Gastrocnemius medialis (tissue), 4 donors: ENCODE results near the gene DENR. TPM values are rescaled to one million over a fixed set of nuclear protein-coding genes. Genes with fewer than 3 reads are reported as not detected.

Source experiments
- ATAC-seq, 2 donors: fragments of 150-250 bp; one replicate each; pipeline ENCODE4 v1.9.1; 2016
- DNase-seq, 2 donors: peaks; one replicate each; pipeline ENCODE4 v3.0.0-alpha.2; 2019
- H3K27ac ChIP-seq, 4 donors: fragments of 200-600 bp; sonication (generic); 1 replicate in 1 of 4; 2 replicates in 3 of 4; pipeline ENCODE4 v1.5.1; 2016 to 2018; ENCODE audit warnings: mild to moderate bottlenecking in 2 of 4, moderate library complexity in 1 of 4
- H3K27me3 ChIP-seq, 3 donors: fragments of 200-600 bp; sonication (generic) in 2 of 3; 1 replicate in 1 of 3; 2 replicates in 2 of 3; pipeline versions ENCODE4 v1.5.1 to v1.6.0; 2016 to 2019; ENCODE audit warnings: mild to moderate bottlenecking in 1 of 3, moderate library complexity in 1 of 3
- H3K36me3 ChIP-seq, 2 donors: fragments of 200-600 bp; sonication (generic) in 1 of 2; one replicate each; pipeline ENCODE4 v1.5.1; 2017 to 2018
- H3K4me1 ChIP-seq, 2 donors: fragments of 200-600 bp; sonication (generic) in 1 of 2; one replicate each; pipeline ENCODE4 v1.5.1; 2016 to 2017; ENCODE audit warnings: mild to moderate bottlenecking in 2 of 2
- H3K4me3 ChIP-seq, 4 donors: fragments of 200-600 bp; sonication (generic) in 3 of 4; 1 replicate in 1 of 4; 2 replicates in 3 of 4; pipeline ENCODE4 v1.5.1; 2016 to 2019; ENCODE audit warnings: mild to moderate bottlenecking in 2 of 4
- H3K9me3 ChIP-seq, 3 donors: fragments of 200-600 bp; sonication (generic) in 2 of 3; 1 replicate in 1 of 3; 2 replicates in 2 of 3; pipeline ENCODE4 v1.5.1; 2016 to 2019
- CTCF ChIP-seq, 5 experiments: fragments of 450-650 bp in 3 of 5; fragments of 200-600 bp in 2 of 5; sonication (generic) in 2 of 5; IDR thresholded peaks in 4 of 5; conservative IDR thresholded peaks in 1 of 5; 1 replicate in 4 of 5; 2 replicates in 1 of 5; pipeline ENCODE4 v1.5.1; 2016 to 2019; ENCODE audit warnings: antibody characterized with exemption in 5 of 5, mild to moderate bottlenecking in 3 of 5, moderate library complexity in 3 of 5
- POLR2A ChIP-seq, 2 donors: fragments of 450-650 bp; IDR thresholded peaks; one replicate each; pipeline ENCODE4 v1.6.1; 2017; ENCODE audit warnings: antibody characterized with exemption in 2 of 2, mild to moderate bottlenecking in 2 of 2, moderate library complexity in 2 of 2
- in situ Hi-C, 4 donors: fragments of 200-750 bp; cut with MboI; loops; one replicate each; pipeline versions ENCODE4 v1.15.0 to v1.8.0; 2017; ENCODE audit warnings: low sequenced_read_pairs in 4 of 4
- intact Hi-C: fragments of 100-400 bp; cut with DNase I; formaldehyde crosslinking; loops from one replicate; pipeline ENCODE4 v1.15.1; 2023; ENCODE audit warnings: low total_unique reads
- total RNA-seq, 4 donors: library from RNA; depleted of rRNA; stranded (reverse); fragments of >200 nt; gene quantifications; one replicate each; pipeline versions ENCODE4 v1.1.0 to v1.2.3, GENCODE V29; 2016

DENR gene
- total RNA-seq, 4 donors from 2014 or later, result 16.1 to 26.2 (median 23.5) TPM

GRCh38 chr12:122813310-122813713, 60.7 kb downstream of the DENR start:
- TF ChIP-seq POLR2A (IDR thresholded peaks at IDR 0.05), result no peak
- TF ChIP-seq CTCF (IDR thresholded peaks at IDR 0.05 in 4 of 5, conservative IDR thresholded peaks at IDR 0.05 in 1 of 5), result no peak

GRCh38 chr12:122819209-122819785, 66.7 kb downstream of the DENR start:
- DNase-seq, result no peak
- ATAC-seq, result no peak
- no peaks in the 10 kb centered on the region for H3K36me3 ChIP-seq
- no peak overlapping the region for H3K27ac ChIP-seq
- H3K9me3 ChIP-seq, result no peaks in the 10 kb centered on the region
- TF ChIP-seq CTCF (IDR thresholded peaks at IDR 0.05 in 4 of 5, conservative IDR thresholded peaks at IDR 0.05 in 1 of 5) (no peak), POLR2A (IDR thresholded peaks at IDR 0.05) (no peak)
- intact Hi-C loops (no loop called here), in situ Hi-C loops (no loop called here)
- H3K4me1 ChIP-seq, result no peaks in the 10 kb centered on the region
- H3K4me3 ChIP-seq, result no peak overlapping the region
- no peaks in the 10 kb centered on the region for H3K27me3 ChIP-seq

More at GRCh38 chr12:122813310-122813713, 60.7 kb downstream of the DENR start:
- H3K4me3 ChIP-seq, result no peak overlapping the region
- DNase-seq (no peak), ATAC-seq (no peak)
- H3K9me3 ChIP-seq, result no peaks in the 10 kb centered on the region
- H3K27ac ChIP-seq, result no peak overlapping the region
- no peaks in the 10 kb centered on the region for H3K27me3 ChIP-seq
- intact Hi-C loops, result no loop called here
- H3K36me3 ChIP-seq, result no peaks in the 10 kb centered on the region
- H3K4me1 ChIP-seq, result no peaks in the 10 kb centered on the region
- in situ Hi-C loops, result no loop called here

GRCh38 chr12:122820138-122820537, 67.5 kb downstream of the DENR start:
- Histone ChIP-seq H3K27me3 (no peaks in the 10 kb centered on the region), H3K4me3 (no peak overlapping the region), H3K36me3 (no peaks in the 10 kb centered on the region), H3K27ac (no peak overlapping the region), H3K9me3 (no peaks in the 10 kb centered on the region), H3K4me1 (no peaks in the 10 kb centered on the region)
- ATAC-seq, result no peak
- no peak for TF ChIP-seq POLR2A (IDR thresholded peaks at IDR 0.05)
- no peak for TF ChIP-seq CTCF (IDR thresholded peaks at IDR 0.05 in 4 of 5, conservative IDR thresholded peaks at IDR 0.05 in 1 of 5)
- intact Hi-C loops (no loop called here), in situ Hi-C loops (no loop called here)
- DNase-seq, result no peak

Other genes starting within 250 kb of the DENR start
- 10 to 100 TPM; 43.5 to 58.8 (median 44.9) TPM for gene RSRC2, start 225.9 kb upstream of the DENR start, total RNA-seq
- 1 to 10 TPM; 1.3 to 5.3 (median 2.2) TPM for gene KNTC1, start 225.6 kb upstream of the DENR start, total RNA-seq
- gene HCAR2, start 49.5 kb upstream of the DENR start, total RNA-seq, result under 1 TPM in 1 of 4 donors, not detected in 3; 0.18 TPM
- gene HCAR3, start 36.0 kb upstream of the DENR start, total RNA-seq, result not detected
- gene HCAR1, start 22.0 kb upstream of the DENR start, total RNA-seq, result under 1 TPM in 1 of 4 donors, not detected in 3; 0.10 TPM
- gene CCDC62, start 21.7 kb downstream of the DENR start, total RNA-seq, result 1 to 10 TPM in 1 of 4 donors, under 1 TPM in 3; 0.52 to 1.5 (median 0.84) TPM
- 10 to 100 TPM in 3 of 4 donors, 1 to 10 TPM in 1; 9.3 to 14.8 (median 14.5) TPM for gene HIP1R, start 82.6 kb downstream of the DENR start, total RNA-seq
- 1 to 10 TPM; 4.8 to 8.2 (median 7.6) TPM for gene VPS37B, start 143.3 kb downstream of the DENR start, total RNA-seq
- 1 to 10 TPM in 2 of 4 donors, under 1 TPM in 2; 0.53 to 1.5 (median 0.99) TPM for gene ABCB9, start 213.6 kb downstream of the DENR start, total RNA-seq
- 10 to 100 TPM in 1 of 4 donors, 1 to 10 TPM in 3; 3.2 to 11.7 (median 7.8) TPM for gene OGFOD2, start 222.4 kb downstream of the DENR start, total RNA-seq
- 100 to 1,000 TPM; 123 to 175 (median 156) TPM for gene ARL6IP4, start 227.9 kb downstream of the DENR start, total RNA-seq